Activated CD8-positive, alpha-beta T cell treated with anti-CD3 and anti-CD28 coated beads, Interleukin-2, amount 10 ng/mL, durations not matched to agents 7 days and 5 days (primary cell): ENCODE data around the gene LMAN1. TPM values are rescaled to one million over a fixed set of nuclear protein-coding genes. Genes with fewer than 3 reads are reported as not detected.
A peak's percentile ranks its signal among the peaks of the same experiment; 100 is the strongest.

Experiments
- ATAC-seq: fragments of 150-1000 bp; cut with Tn5 transposase; one replicate; pipeline ENCODE4 v1.10.0; 2021; ENCODE audit warnings: moderate library complexity
- CTCF ChIA-PET: fragments of 350-600 bp; sonication (Branson Sonifier 250); formaldehyde crosslinking; loops from one replicate; lab custom pipeline; 2021; ENCODE audit warnings: antibody characterized with exemption; lab: Charles Lee
- POLR2A ChIA-PET: fragments of 350-600 bp; sonication (Branson Sonifier 250); formaldehyde crosslinking; loops from one replicate; lab custom pipeline; 2021; ENCODE audit warnings: antibody characterized with exemption; lab: Charles Lee
- DNase-seq: peaks from one replicate; pipeline ENCODE4 v3.0.0-alpha.2; 2020
- H3K27ac Mint-ChIP-seq: one replicate; pipeline ENCODE4 v1.8.0; 2021; ENCODE audit warnings: mild to moderate bottlenecking, mixed read lengths
- H3K27me3 Mint-ChIP-seq: one replicate; pipeline ENCODE4 v1.8.0; 2021; ENCODE audit warnings: low read depth, mixed read lengths
- H3K36me3 Mint-ChIP-seq: one replicate; pipeline ENCODE4 v1.8.0; 2021; ENCODE audit warnings: low read depth, mixed read lengths
- H3K4me1 Mint-ChIP-seq: one replicate; pipeline ENCODE4 v1.8.0; 2021; ENCODE audit warnings: low read depth, mixed read lengths
- H3K4me3 Mint-ChIP-seq: one replicate; pipeline ENCODE4 v1.8.0; 2021; ENCODE audit warnings: mild to moderate bottlenecking, mixed read lengths
- H3K9me3 Mint-ChIP-seq: one replicate; pipeline ENCODE4 v1.8.0; 2022; ENCODE audit warnings: mixed read lengths; ENCODE audit not compliant: insufficient read depth
- total RNA-seq, 2 experiments: library from RNA; stranded (reverse); gene quantifications; one replicate each; pipeline ENCODE4 v1.2.3, GENCODE V29; 2021

Gene LMAN1
- total RNA-seq, 2 experiments from 2014 or later, result 57.2 to 59.1 TPM

- POLR2A ChIA-PET, result no interaction called here
Observed at GRCh38 chr18:59383851-59384250, 24.8 kb upstream of the LMAN1 start.

GRCh38 chr18:59382383-59382782 lies 23.3 kb upstream of the LMAN1 start:
- CTCF ChIA-PET, result no interaction called here
- H3K27ac Mint-ChIP-seq, result no peak overlapping the region
- no peak for ATAC-seq

More at GRCh38 chr18:59383851-59384250, 24.8 kb upstream of the LMAN1 start:
- Mint-ChIP-seq H3K4me3 (no peak overlapping the region), H3K36me3 (no peaks in the 10 kb centered on the region), H3K9me3 (no peaks in the 10 kb centered on the region), H3K4me1 (no peaks in the 10 kb centered on the region), H3K27me3 (peaks cover 22% of the 10 kb centered on the region), H3K27ac (no peak overlapping the region)
- DNase-seq (no peak), ATAC-seq (no peak)
- CTCF ChIA-PET, result interaction anchor here (1.0 to 1.1 kb wide), 2 partner anchors 19 to 135 kb away, joined by 4 read pairs; no protein-coding TSS in a partner anchor

GRCh38 chr18:59381949-59382348 lies 22.9 kb upstream of the LMAN1 start:
- Mint-ChIP-seq H3K4me3 (no peak overlapping the region), H3K9me3 (no peaks in the 10 kb centered on the region), H3K27me3 (peaks cover 18% of the 10 kb centered on the region), H3K27ac (no peak overlapping the region), H3K4me1 (no peaks in the 10 kb centered on the region), H3K36me3 (no peaks in the 10 kb centered on the region)
- DNase-seq (no peak), ATAC-seq (no peak)
- CTCF ChIA-PET, result no interaction called here
- POLR2A ChIA-PET, result no interaction called here

More at GRCh38 chr18:59382383-59382782, 23.3 kb upstream of the LMAN1 start:
- no peaks in the 10 kb centered on the region for H3K4me1 Mint-ChIP-seq
- no peaks in the 10 kb centered on the region for H3K36me3 Mint-ChIP-seq
- H3K27me3 Mint-ChIP-seq, result peaks cover 18% of the 10 kb centered on the region
- DNase-seq, result no peak
- H3K4me3 Mint-ChIP-seq, result no peak overlapping the region
- no peaks in the 10 kb centered on the region for H3K9me3 Mint-ChIP-seq
- POLR2A ChIA-PET, result no interaction called here

- Mint-ChIP-seq H3K9me3 (no peaks in the 10 kb centered on the region), H3K4me3 (no peak overlapping the region), H3K27ac (no peak overlapping the region), H3K36me3 (no peaks in the 10 kb centered on the region), H3K27me3 (peaks cover 18% of the 10 kb centered on the region), H3K4me1 (no peaks in the 10 kb centered on the region)
- ChIA-PET POLR2A (no interaction called here), CTCF (no interaction called here)
- ATAC-seq, result no peak
- no peak for DNase-seq
Observed at GRCh38 chr18:59380706-59381105, 21.6 kb upstream of the LMAN1 start.

GRCh38 chr18:59379772-59380522 lies 20.9 kb upstream of the LMAN1 start:
- no peak for DNase-seq
- Mint-ChIP-seq H3K27me3 (peaks cover 13% of the 10 kb centered on the region), H3K9me3 (no peaks in the 10 kb centered on the region), H3K27ac (no peak overlapping the region), H3K4me3 (no peak overlapping the region), H3K36me3 (no peaks in the 10 kb centered on the region), H3K4me1 (no peaks in the 10 kb centered on the region)
- no peak for ATAC-seq
- POLR2A ChIA-PET, result no interaction called here
- CTCF ChIA-PET, result no interaction called here

GRCh38 chr18:59377613-59378337 lies 18.7 kb upstream of the LMAN1 start:
- Mint-ChIP-seq H3K9me3 (no peaks in the 10 kb centered on the region), H3K36me3 (no peaks in the 10 kb centered on the region), H3K4me1 (peaks cover 2% of the 10 kb centered on the region), H3K27ac (no peak overlapping the region), H3K4me3 (no peak overlapping the region), H3K27me3 (peaks cover 18% of the 10 kb centered on the region)
- no peak for ATAC-seq
- no peak for DNase-seq
- ChIA-PET POLR2A (no interaction called here), CTCF (interaction anchor here (3.1 kb wide), 1 partner anchor 25 kb away, joined by 10 read pairs; no protein-coding TSS in a partner anchor)

- Mint-ChIP-seq H3K9me3 (no peaks in the 10 kb centered on the region), H3K4me1 (peaks cover 2% of the 10 kb centered on the region), H3K36me3 (no peaks in the 10 kb centered on the region), H3K27ac (no peak overlapping the region), H3K4me3 (no peak overlapping the region), H3K27me3 (peaks cover 17% of the 10 kb centered on the region)
- ChIA-PET POLR2A (no interaction called here), CTCF (interaction anchor here (1.0 to 3.1 kb wide), 2 partner anchors 12 to 26 kb away, joined by 3 to 10 read pairs; no protein-coding TSS in a partner anchor)
- ATAC-seq (no peak), DNase-seq (no peak)
Observed at GRCh38 chr18:59376351-59376935, 17.4 kb upstream of the LMAN1 start.

GRCh38 chr18:59374128-59374527 lies 15.1 kb upstream of the LMAN1 start:
- CTCF ChIA-PET, result no interaction called here
- no peaks in the 10 kb centered on the region for H3K9me3 Mint-ChIP-seq
- no peak for DNase-seq
- H3K4me3 Mint-ChIP-seq, result no peak overlapping the region
- H3K27me3 Mint-ChIP-seq, result peaks cover 13% of the 10 kb centered on the region
- ATAC-seq, result no peak
- no peak overlapping the region for H3K27ac Mint-ChIP-seq
- POLR2A ChIA-PET, result no interaction called here
- peaks cover 2% of the 10 kb centered on the region for H3K4me1 Mint-ChIP-seq
- no peaks in the 10 kb centered on the region for H3K36me3 Mint-ChIP-seq

GRCh38 chr18:59372975-59373374 lies 13.9 kb upstream of the LMAN1 start:
- CTCF ChIA-PET, result no interaction called here
- POLR2A ChIA-PET, result no interaction called here

GRCh38 chr18:59360381-59360780 lies 1.3 kb upstream of the LMAN1 start:
- Mint-ChIP-seq H3K27ac (no peak overlapping the region), H3K9me3 (no peaks in the 10 kb centered on the region), H3K27me3 (peaks cover 6% of the 10 kb centered on the region), H3K4me1 (peaks cover 30% of the 10 kb centered on the region), H3K4me3 (no peak overlapping the region), H3K36me3 (peaks cover 9% of the 10 kb centered on the region)
- DNase-seq (no peak), ATAC-seq (no peak)
- POLR2A ChIA-PET, result no interaction called here
- CTCF ChIA-PET, result interaction anchor here (1.3 kb wide), 1 partner anchor 112 kb away, joined by 6 read pairs; no protein-coding TSS in a partner anchor

More at GRCh38 chr18:59372975-59373374, 13.9 kb upstream of the LMAN1 start:
- no peak for DNase-seq
- H3K4me3 Mint-ChIP-seq, result no peak overlapping the region
- H3K27me3 Mint-ChIP-seq, result peaks cover 7% of the 10 kb centered on the region
- H3K36me3 Mint-ChIP-seq, result no peaks in the 10 kb centered on the region
- no peaks in the 10 kb centered on the region for H3K9me3 Mint-ChIP-seq
- H3K27ac Mint-ChIP-seq, result no peak overlapping the region
- ATAC-seq, result no peak
- peaks cover 2% of the 10 kb centered on the region for H3K4me1 Mint-ChIP-seq

GRCh38 chr18:59359576-59359952 lies 499 bp upstream of the LMAN1 start:
- Mint-ChIP-seq H3K36me3 (peaks cover 18% of the 10 kb centered on the region), H3K4me1 (peaks cover 33% of the 10 kb centered on the region), H3K27me3 (peaks cover 5% of the 10 kb centered on the region), H3K27ac (no peak overlapping the region), H3K9me3 (no peaks in the 10 kb centered on the region), H3K4me3 (peak overlapping the region; percentile 89)
- ChIA-PET CTCF (interaction anchor here (0.6 to 1.5 kb wide), 5 partner anchors 43 to 143 kb away, joined by 3 to 10 read pairs (median 4); no protein-coding TSS in a partner anchor), POLR2A (interaction anchor here (0.6 to 1.3 kb wide), 2 partner anchors 12 to 83 kb away, joined by 3 to 4 read pairs; no protein-coding TSS in a partner anchor)
- ATAC-seq (no peak), DNase-seq (no peak)
